Embryonic facial prominence (tissue), 1 donor: ENCODE data around the gene RLN3.
"Not testable (repeated sequence)": the region's sequence is repeated elsewhere in the genome, so short reads cannot be mapped to it uniquely, and the experiment has no call there.

Experiments used
- DNase-seq: peaks from one replicate; pipeline ENCODE4 v3.0.0-alpha.2; 2016; ENCODE audit errors: extremely low spot score

RLN3 gene

GRCh38 chr19:13995017-13995728, 32.8 kb upstream of the RLN3 start:
- no peak for DNase-seq

DNA sequence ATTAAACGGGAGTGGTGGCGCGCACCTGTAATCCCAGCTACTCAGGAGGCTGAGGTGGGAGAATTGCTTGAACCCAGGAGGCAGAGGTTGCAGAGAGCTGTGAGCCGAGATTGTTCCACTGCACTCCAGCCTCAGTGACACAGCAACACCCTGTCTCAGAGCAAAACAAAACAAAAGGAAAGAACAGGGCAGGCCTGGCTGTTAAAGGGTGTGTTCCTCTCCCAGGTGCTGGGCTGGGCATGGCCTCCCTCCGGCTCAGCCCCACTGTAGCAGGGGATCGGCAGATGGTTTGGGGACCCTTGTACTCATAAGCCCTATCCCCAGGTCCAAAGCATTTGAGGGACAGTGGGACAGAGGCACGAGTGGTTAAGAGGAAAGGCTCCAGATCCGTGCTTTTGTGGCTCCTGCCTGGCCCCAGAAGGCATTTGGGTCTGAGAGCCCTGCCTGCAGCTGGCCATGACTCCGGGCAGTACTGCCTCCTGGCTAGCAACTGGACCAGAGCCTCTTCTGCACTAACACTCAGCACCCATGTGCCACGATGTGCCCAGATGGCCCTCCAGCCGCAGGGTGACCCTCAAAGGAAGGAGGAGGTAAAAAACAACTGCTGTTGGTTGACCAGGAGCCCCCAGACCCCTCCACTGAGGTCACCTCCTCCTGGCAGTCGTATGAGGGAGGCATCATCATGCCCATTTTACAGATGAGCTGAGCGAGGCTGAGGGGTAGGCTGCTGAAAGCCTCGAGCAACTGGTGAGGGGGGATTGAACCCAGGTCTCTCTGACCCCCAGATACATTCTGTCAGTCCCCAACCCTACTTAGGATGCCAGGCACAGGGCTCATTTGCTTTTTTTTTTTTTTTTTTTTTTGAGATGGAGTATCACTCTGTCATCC, 31.8 kb upstream of the RLN3 start:
- DNase-seq, result no peak

DNA sequence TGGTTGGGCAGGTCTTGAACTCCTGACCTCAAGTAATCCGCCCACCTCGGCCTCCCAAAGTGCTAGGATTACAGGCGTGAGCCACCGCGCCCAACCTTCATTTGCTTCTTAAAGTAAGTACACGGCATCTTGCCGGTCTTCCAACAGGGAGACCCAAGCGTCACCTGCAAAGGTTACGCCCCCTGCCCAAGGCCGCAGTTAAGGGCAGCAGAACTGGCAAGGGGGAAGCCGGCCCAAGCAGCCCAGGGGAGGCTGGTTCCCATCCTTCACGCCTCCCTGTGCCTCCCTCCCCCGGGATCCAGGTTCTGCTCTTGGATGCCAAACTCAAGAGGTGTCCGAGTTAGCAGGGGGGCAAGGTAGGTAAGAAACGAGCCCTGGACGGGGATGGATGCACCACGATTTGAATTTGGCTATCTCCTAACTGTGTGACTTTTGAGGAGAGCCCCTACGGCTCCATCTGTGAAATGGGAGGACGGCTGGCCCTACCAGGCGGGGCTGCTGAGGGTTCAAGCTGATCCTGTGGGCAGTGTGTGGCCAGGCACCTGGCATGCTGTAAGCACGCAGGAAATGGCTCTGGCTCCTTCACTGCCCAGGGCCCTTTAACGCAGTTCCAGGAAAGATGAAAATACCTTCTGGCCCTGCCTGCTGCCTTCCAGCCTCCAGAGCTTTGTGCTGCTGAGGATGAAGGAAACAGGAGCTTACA, 30.9 kb upstream of the RLN3 start:
- no peak for DNase-seq

GRCh38 chr19:13997631-13997962, 30.4 kb upstream of the RLN3 start:
- no peak for DNase-seq

GRCh38 chr19:13998426-13998825, 29.5 kb upstream of the RLN3 start:
- DNase-seq, result no peak

- no peak for DNase-seq
Measured at GRCh38 chr19:13999085-13999484, 28.9 kb upstream of the RLN3 start.

DNA sequence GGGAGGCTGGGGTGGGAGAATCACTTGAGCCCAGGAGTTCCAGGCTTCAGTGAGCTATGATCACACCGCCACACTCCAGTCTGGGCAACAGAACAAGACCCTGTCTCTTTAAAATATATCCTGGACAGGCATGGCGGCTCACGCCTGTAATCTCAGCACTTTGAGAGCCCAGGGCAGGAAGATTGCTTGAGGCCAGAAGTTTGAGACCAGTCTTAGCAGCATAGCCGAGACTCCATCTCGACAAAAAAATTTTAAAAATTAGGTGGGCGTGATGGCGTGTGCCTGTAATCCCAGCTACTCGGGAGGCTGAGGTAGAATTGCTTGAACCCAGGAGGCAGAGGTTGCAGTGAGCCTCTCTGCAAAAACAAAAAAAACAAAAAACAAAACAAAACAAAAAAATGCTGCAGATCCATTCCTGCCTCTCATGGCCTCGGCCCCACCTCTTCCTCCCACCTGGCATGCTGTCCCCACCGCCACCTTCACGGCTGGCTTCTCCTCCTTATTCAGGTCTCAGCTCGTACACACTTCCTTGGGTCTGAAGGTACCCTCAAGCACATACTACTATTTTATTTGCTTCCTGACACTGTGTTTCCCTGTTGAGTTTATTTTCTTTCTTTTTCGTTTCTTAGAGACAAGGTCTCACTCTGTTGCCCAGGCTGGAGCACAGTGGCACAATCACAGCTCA, 27.1 kb upstream of the RLN3 start:
- no peak for DNase-seq

DNA sequence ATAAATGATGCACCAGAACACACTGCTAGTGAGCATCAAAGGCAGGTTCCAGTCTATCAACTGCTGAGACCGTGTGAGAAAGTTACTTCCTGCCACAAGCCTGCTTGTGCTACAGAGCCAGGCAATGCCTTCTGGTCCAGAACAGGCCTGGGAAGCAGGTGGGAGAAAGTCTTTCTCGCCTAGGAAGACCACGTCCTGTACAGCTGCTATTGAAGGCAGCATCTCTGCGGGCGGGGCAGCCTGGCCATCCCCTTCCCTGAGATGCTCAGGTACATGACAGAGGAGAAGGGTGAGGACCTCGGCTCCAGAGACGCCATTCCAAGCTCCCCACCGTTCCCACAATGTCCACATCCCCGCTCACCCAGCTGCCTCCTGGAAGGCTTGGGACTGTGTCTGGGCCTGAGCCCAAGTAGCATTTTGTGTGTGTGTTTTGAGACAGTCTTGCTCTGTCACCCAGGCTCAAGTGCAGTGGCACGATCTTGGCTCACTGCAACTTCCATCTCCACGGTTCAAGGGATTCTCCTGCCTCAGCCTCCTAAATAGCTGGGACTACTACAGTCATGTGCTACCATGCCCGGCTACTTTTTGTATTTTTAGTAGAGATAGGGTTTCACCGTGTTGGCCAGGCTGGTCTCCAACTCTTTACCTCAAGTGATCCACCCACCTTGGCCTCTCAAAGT, 25.2 kb upstream of the RLN3 start:
- DNase-seq, result no peak

DNA sequence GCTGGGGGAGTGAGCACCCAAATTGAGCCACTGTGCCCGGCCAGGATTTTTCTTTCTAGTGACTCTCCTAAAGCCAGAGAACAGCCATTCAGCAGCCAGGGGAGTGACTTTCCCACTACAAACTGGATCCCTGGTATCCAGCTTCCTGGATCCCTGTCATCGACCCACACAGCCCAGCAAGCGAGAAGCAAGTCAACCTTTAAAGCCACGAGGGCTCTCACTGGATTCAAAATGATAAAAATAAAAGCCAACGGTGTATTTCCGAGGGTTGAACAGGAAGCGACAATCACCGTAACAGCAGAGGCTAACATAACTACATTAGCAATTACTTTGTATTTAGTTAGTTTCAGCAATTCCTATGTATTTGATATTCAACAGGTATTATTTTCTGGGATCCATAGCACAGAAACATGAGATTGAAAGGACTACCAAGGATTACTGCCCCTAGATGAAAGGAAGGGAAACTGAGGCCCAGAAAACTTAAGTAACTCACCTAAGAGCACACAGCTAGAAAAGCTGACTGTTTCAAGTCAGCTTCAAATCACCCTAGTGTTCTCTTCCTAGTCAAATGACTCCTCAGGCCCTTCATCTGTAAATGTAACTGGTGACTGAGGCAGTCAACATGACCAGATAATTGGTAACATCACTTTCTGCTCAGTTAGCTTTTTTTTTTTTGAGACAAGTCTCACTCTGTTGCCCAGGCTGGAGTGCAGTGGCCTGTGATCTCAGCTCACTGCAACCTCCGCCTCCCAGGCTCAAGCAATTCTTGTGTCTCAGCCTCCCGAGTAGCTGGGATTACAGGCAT, 24.5 kb upstream of the RLN3 start:
- no peak for DNase-seq

DNA sequence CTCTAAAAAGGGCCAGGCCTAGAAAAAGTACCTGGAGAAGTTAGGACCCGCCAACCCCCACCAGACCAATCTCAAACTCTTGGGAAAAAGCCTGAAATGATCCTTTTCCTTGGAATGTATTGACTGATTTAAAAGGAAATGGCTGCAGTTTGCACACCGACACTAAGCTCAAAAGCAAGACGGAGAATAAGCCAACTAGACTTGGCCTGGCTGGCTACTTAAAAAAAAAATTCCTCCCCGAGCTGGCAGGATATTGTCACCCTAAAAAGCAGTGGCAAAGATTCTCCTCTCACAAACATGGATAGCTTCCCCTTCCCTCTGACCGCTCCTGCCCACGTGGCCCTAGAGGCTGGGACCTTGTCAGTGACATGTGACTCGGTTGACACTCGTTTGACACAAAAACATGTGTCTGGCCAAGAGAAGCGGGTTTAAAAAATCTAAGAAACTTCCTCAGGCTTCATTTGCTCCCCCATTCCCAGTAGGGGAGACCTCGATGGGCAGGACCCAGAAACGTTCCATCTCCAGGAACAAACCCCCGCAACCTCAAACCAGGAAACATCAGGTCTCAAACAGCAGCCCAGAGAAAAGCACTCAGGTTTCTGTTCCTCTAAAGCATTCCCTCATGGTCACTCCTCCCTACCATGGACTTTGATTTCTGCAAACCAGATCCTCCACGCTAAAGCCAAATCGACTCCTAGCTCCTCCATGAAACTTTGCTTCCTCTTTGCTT, 23.2 kb upstream of the RLN3 start:
- DNase-seq, result no peak

GRCh38 chr19:14005349-14006084, 22.4 kb upstream of the RLN3 start:
- DNase-seq, result peak; percentile 87

DNA sequence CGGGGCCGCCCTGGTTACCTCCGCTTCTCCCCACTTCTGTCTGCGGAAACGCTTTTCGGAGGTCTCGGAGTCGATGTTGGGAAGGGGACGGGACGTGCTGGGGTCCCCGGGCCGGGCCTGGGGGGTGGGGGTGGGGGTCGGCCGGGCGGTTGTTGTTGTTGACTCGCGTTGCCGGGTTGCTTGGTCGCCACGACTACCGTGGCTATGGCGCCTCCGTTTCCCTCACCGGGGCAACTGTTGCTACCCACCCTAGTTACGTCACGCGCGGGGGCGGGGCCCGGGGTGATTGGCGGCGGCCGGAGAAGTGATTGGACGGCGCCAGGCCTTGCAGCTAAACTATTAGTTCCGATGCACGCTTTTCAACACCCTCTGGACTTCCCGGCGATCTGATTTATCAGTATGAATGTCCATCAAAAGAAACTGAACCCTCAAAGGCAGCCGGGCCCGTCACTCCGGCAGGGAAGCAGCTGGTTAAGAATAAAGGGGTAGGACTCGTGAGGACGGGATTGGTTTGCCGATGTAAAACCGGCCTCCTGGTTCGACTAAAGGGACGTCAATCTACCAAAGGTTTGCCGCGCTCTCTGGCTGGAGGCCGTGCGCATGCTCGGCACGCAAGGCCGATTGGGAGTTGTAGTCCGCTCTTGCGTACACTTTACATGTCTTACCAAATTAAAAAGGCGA, 21.7 kb upstream of the RLN3 start, which contains the start of gene RFX1:
Gene RFX1, minus strand, starts transcription at position 236 of the 681 bp plus-strand sequence. CDS start 12,477 bp downstream, outside the sequence.
- DNase-seq, result peak; percentile 100

- DNase-seq, result no peak
Measured at GRCh38 chr19:14006766-14007562, 21.0 kb upstream of the RLN3 start.

- DNase-seq, result no peak
Measured at GRCh38 chr19:14012378-14012915, 15.5 kb upstream of the RLN3 start.

GRCh38 chr19:14015524-14016035, 12.4 kb upstream of the RLN3 start:
- DNase-seq, result no peak

DNA sequence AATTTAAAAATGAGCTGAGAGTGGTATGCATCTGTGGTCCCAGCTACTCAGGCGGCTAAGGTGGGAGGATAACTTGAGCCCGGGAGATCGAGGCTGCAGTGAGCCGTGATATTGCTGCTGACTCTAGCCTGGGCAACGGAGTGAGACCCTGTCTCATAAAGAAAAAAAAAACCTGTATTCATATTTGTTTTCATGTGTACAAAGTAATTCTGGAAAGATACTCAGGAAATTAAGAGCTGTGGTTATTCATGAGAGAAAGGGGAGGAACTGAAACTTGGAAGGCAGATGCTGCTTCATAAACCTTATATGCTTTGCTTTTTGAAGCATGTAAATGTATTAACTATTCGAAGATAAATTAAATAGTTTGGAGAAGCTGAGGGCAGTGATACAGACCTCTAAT, 8.8 kb upstream of the RLN3 start:
- DNase-seq, result no peak

GRCh38 chr19:14019739-14020138, 8.2 kb upstream of the RLN3 start:
- DNase-seq, result not testable (repeated sequence)
